ENCODE measurements around the gene GALNTL6. TPM values are rescaled to one million over a fixed set of nuclear protein-coding genes. Genes with fewer than 3 reads are reported as not detected.
A peak's percentile ranks its signal among the peaks of the same experiment; 100 is the strongest.

Gene GALNTL6
- total and polyA plus RNA-seq, 3 donors from 2014 or later, result 2.9 to 6.2 (median 4.9) TPM

- TF ChIP-seq POLR2A (IDR thresholded peaks at IDR 0.05) (no peak), CTCF (IDR thresholded peaks at IDR 0.05) (no peak)
- DNase-seq, result no peak
- intact Hi-C loops (cut with DNase I; ENCODE audit: low total_unique reads), result no loop called here
- 50% methylated on average over 11 of the region's 11 CpGs for WGBS, 2 donors
- no peak overlapping the region for H3K4me3 ChIP-seq
- H3K4me1 ChIP-seq, result no peaks in the 10 kb centered on the region
- no peaks in the 10 kb centered on the region for H3K36me3 ChIP-seq (ENCODE audit: low read depth, missing control alignments)
- H3K27ac ChIP-seq, result no peak overlapping the region
- H3K27me3 ChIP-seq, result no peaks in the 10 kb centered on the region
- no peaks in the 10 kb centered on the region for H3K9me3 ChIP-seq
Measured at GRCh38 chr4:171814545-171814944, 1.3 kb downstream of the GALNTL6 start.

- Histone ChIP-seq H3K4me3 (no peak overlapping the region), H3K36me3 (ENCODE audit: low read depth, missing control alignments) (no peaks in the 10 kb centered on the region), H3K4me1 (no peaks in the 10 kb centered on the region), H3K9me3 (no peaks in the 10 kb centered on the region), H3K27ac (no peak overlapping the region), H3K27me3 (no peaks in the 10 kb centered on the region)
- DNase-seq, result no peak
- no peak for TF ChIP-seq POLR2A (IDR thresholded peaks at IDR 0.05)
- no peak for TF ChIP-seq CTCF (IDR thresholded peaks at IDR 0.05)
- WGBS, 2 donors, result 78 to 83% methylated on average over 1 of the region's 1 CpG
- intact Hi-C loops (cut with DNase I; ENCODE audit: low total_unique reads), result no loop called here
Measured at GRCh38 chr4:171817026-171817425, 3.8 kb downstream of the GALNTL6 start.

GRCh38 chr4:171834640-171835039, 21.4 kb downstream of the GALNTL6 start:
- TF ChIP-seq CTCF (IDR thresholded peaks at IDR 0.05) (no peak), POLR2A (IDR thresholded peaks at IDR 0.05) (no peak)
- Histone ChIP-seq H3K9me3 (no peaks in the 10 kb centered on the region), H3K27me3 (no peaks in the 10 kb centered on the region), H3K36me3 (ENCODE audit: low read depth, missing control alignments) (no peaks in the 10 kb centered on the region), H3K4me3 (no peak overlapping the region), H3K27ac (no peak overlapping the region), H3K4me1 (no peaks in the 10 kb centered on the region)
- WGBS, 2 donors, result 12 to 31% methylated on average over 3 of the region's 3 CpGs
- no peak for DNase-seq
- intact Hi-C loops (cut with DNase I; ENCODE audit: low total_unique reads), result no loop called here

- no peaks in the 10 kb centered on the region for H3K27me3 ChIP-seq
- no peak for TF ChIP-seq CTCF (IDR thresholded peaks at IDR 0.05)
- TF ChIP-seq POLR2A (IDR thresholded peaks at IDR 0.05), result no peak
- no peaks in the 10 kb centered on the region for H3K9me3 ChIP-seq
- intact Hi-C loops (cut with DNase I; ENCODE audit: low total_unique reads), result no loop called here
- DNase-seq, result no peak
- H3K27ac ChIP-seq, result no peak overlapping the region
- no peaks in the 10 kb centered on the region for H3K36me3 ChIP-seq (ENCODE audit: low read depth, missing control alignments)
- H3K4me3 ChIP-seq, result no peak overlapping the region
- H3K4me1 ChIP-seq, result no peaks in the 10 kb centered on the region
- WGBS, 2 donors, result 97 to 98% methylated on average over 1 of the region's 1 CpG
Measured at GRCh38 chr4:171843456-171843855, 30.3 kb downstream of the GALNTL6 start.

GRCh38 chr4:171846232-171846631, 33.0 kb downstream of the GALNTL6 start:
- WGBS, 2 donors, result 36 to 49% methylated on average over 2 of the region's 2 CpGs
- H3K4me1 ChIP-seq, result no peaks in the 10 kb centered on the region
- no peak overlapping the region for H3K27ac ChIP-seq
- H3K36me3 ChIP-seq (ENCODE audit: low read depth, missing control alignments), result no peaks in the 10 kb centered on the region
- H3K27me3 ChIP-seq, result no peaks in the 10 kb centered on the region
- H3K9me3 ChIP-seq, result no peaks in the 10 kb centered on the region
- DNase-seq, result peak; percentile 78
- no peak overlapping the region for H3K4me3 ChIP-seq
- intact Hi-C loops (cut with DNase I; ENCODE audit: low total_unique reads), result no loop called here
- TF ChIP-seq CTCF (IDR thresholded peaks at IDR 0.05) (peak in 2 of 3 experiments; percentile 24 to 38), POLR2A (IDR thresholded peaks at IDR 0.05) (no peak)

All from testis (tissue), 3 donors.